Jurkat, Clone E6-1 (cell line): ENCODE results near the gene RNF144A.
"Not testable (repeated sequence)": the region's sequence is repeated elsewhere in the genome, so short reads cannot be mapped to it uniquely, and the experiment has no call there.

Source experiments
- DNase-seq: peaks from one replicate; pipeline ENCODE4 v3.0.0-alpha.2; 2011; ENCODE audit warnings: low read depth, low spot score
- H3K4me3 ChIP-seq: 2 replicates; pipeline ENCODE4 v1.5.1; 2011; ENCODE audit warnings: mild to moderate bottlenecking, low read length, control low read depth, moderate library complexity

Gene RNF144A

DNA sequence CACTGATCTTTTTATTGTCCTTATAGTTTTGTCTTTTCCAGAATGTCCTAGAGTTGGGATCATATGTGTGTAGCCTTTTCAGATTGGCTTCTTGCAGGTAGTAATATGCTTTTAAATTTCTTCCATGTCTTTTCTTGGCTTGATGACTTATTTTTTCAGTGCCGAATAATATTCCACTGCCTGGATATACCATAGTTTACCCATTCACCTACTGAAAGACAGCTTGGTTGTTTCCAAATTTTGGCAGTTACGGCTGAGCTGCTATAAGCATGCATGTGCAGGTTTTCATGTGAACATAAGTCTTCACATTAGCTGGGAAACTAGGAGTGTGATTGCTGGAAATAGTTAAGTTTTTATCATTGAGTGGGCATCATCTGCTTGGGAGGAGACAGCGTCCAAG lies 73.7 kb downstream of the RNF144A start:
- no peak for DNase-seq
- H3K4me3 ChIP-seq, result no peak overlapping the region

DNA sequence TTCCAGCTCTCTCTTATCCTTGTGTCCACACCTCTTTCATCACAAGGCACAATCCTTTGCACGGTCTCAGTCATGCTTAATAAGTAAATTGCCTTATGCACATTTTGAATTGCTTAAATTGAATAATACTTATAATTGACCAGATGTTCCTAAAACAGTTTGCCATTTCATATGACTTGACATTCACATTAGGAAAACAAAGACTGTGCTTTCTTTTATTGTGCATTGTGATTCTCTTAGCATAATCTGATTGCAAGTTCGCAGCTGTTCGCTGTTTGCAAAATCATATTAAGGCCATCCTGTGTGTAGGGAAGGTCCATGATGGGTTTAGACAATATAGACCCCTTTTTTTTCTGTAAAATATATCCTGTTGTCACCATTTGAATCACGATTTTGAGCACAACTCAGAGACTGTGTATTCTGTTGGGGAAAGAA lies 75.6 kb downstream of the RNF144A start:
- DNase-seq, result no peak
- H3K4me3 ChIP-seq, result no peak overlapping the region

DNA sequence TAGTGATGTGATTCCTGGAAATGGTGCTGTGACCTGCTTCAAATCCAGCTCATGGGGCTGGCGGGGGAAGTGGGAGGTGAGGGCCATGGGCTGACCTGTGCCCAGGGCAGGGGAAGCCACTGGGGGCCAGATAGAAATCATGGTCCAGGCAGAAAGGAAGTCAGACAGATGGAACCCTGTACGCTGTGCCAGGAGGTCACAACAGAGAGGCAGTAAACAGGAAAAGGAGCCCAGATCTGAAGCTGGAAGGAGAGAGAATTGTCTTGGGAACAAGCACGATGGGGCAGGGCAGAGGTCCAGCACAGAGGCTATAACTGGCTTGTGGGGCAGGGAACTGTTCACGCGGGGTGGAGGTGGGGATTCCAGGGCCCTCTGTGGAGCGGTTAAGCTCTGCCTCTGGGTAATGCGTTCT lies 76.0 kb downstream of the RNF144A start:
- no peak overlapping the region for H3K4me3 ChIP-seq
- no peak for DNase-seq

DNA sequence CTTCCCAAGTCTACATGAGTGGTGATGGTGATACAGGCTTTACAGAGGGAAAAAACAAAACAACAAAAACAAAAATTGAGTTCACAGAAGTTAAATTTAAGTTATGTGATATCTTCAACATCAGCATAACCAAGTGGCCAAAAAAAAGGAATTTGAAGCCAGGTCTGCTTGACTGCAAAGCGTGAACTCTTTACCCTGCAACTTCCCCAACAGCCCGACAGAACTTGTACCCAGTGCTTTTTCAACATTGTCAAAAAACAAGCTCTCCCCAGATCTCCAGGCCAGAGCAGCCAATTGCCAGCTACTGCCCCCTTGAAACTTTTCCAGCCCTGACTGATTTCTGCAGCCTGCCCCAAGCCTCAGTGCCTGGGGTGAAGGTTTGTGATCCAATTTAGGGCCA lies 76.7 kb downstream of the RNF144A start:
- no peak for DNase-seq
- H3K4me3 ChIP-seq, result no peak overlapping the region

DNA sequence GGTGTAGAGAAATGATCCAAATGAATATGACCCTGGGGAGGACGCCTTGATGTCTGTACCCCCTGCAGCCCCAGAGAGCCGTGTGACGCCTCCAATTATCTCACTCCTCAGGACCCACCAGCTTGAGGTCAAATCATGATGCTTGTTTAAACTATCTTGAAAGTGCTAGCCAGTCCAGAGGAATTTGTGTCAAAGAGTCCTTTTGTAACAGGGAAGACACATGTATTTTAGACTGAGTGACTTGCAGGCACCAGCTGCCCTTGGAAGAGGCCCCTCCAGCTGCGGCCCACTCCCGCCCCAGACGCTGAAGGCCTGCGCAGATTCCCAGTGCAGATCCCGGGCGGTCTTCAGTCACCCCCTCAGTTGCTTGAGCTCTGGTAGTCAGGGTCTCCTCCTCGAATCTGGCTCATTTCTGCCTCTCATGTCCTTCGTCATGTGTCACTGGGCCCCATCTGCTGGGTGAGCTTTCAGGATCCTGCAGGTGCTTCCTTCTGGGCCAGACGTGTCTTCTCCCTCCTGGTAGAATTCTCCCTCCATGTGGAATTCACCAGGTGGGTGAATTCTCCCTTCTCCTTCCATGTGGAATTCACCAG lies 77.4 kb downstream of the RNF144A start:
- DNase-seq, result no peak

DNA sequence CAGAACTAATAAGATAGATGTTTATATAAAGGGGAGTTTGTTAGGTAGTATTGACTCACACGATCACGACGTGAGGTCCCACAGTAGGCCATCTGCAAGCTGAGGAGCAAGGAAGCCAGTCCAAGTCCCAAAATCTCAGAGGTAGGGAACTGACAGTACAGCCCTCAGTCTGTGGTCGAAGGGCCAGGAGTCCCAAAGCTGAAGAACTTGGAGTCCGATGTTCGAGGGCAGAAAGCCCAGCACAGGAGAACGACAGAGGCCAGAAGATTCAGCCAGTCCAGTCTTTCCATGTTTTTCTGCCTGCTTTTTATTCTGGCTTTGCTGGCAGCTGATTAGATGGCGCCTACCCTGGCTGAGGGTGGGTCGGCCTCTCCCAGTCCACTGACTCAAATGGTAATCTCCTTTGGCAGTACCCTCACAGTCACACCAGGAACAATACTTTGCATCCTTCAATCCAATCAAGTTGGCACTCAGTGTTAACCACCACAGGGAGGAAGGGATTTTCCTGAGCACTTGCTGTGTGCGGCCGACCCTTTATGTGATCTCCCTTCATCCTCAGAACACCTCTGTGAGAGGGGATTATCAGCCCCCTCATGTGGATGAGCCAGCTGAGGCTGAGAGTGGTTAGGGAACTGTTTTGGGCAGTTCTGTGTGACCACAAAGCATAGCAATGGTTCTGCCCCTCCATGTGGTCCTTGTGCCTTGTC lies 78.3 kb downstream of the RNF144A start:
- no peak for DNase-seq
- H3K4me3 ChIP-seq, result no peak overlapping the region

More for the DNA sequence above, 77.4 kb downstream of the RNF144A start:
- no peak overlapping the region for H3K4me3 ChIP-seq

DNA sequence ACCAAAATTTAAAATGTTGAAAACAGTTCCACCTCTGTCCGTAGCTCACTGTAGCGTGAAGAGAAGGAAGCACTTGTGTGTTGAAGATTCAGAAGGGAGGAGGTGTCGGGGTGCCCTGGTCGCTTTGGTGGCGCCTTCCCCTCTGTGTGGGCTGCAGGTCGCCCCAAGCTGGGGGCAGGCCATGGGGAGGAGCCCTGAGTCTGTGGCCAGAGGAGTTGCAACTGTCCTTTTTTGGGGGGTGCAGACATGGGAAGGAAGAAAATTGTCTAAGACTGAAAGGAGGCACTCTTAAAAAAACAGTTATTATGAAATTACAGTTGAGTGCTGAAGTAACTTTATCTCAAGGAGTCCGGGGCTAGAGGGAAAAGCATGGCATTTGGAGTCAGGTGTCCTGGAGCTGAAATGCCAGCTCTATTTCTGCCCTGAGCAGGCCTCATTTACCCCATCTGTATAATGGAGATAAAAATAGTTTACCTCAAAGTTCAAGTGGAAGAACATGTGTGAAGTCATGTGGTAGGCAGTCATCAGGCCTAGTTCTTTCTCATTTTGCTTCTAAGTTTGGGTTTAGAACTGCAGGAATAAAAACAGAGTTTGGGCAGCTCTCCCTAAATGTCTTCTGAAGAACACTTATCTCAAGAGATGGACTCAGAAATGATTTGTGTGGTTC lies 82.1 kb downstream of the RNF144A start:
- H3K4me3 ChIP-seq, result no peak overlapping the region
- no peak for DNase-seq

DNA sequence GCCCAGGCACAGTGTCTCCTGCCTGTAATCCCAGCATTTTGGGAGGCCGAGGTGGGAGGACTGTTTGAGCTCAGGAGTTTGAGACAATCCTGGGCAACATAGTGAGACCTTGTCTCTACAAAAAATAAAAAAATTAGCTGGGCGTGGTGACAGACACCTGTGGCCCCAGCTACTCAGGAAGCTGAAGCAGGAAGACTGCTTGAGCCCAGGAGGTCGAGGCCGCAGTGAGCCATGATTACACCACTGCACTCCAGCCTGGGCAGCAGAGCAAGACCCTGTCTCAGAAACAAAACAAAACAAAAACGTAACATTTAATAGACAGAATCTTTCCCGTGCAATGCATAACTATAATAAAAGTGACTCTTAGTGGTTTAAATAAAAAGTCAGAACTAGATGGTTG lies 84.2 kb downstream of the RNF144A start:
- H3K4me3 ChIP-seq, DNase-seq: not testable (repeated sequence)

DNA sequence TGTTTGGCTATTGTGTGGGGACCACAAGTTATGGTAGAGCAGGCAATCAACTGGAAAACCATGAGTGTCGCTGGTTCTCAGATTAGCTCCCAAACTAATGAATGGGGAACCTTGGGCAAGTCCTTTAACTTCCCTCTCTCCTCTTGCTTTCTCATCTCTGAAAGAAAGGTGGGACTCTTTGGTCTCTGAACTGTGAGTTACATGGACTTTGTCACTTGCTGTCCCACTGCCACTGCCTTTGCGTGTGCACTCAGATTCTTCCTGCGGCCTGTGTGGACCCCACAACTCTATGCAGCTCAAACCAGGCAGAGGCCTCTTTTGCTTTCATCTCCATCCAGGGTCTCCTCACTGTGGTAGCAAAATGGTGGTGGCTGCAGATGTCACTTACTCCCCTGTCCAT lies 86.7 kb downstream of the RNF144A start:
- no peak for DNase-seq
- H3K4me3 ChIP-seq, result no peak overlapping the region

DNA sequence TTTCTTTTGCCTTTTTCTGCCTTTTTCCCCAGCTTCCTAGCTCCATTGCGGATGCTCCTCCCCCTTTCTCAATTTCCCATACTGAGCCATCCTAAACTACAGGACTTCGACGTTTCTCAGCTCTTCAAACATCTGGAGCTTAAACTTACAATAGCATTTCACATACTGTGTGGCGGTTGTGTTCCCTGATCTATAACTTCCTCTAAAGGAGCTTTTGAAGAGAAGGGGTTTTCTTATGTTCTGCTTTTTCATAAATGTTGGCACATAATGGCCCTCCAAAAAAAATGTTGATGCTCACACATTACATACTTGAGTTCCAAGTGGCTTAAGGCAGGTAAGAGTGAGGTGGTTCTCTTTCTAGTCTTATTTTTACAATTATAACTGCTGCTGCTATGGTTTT lies 87.4 kb downstream of the RNF144A start:
- H3K4me3 ChIP-seq, result no peak overlapping the region
- no peak for DNase-seq

DNA sequence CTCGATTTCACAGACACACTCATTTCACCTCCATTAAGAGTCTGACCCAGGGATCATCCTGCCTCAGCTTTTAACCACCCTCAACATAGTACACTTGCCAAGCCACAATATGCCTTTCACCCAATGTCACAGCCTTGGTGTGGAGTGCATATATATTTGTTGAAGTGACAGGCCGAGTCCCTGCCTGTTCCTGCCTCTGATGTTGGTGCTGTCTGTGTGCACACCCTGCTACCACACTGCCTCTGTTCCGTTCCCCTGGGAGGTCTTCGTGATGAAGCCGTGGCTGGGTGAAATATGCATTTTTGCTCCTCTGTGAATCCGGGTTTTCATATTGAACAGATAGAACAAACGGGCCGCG lies 90.3 kb downstream of the RNF144A start:
- DNase-seq, result no peak

DNA sequence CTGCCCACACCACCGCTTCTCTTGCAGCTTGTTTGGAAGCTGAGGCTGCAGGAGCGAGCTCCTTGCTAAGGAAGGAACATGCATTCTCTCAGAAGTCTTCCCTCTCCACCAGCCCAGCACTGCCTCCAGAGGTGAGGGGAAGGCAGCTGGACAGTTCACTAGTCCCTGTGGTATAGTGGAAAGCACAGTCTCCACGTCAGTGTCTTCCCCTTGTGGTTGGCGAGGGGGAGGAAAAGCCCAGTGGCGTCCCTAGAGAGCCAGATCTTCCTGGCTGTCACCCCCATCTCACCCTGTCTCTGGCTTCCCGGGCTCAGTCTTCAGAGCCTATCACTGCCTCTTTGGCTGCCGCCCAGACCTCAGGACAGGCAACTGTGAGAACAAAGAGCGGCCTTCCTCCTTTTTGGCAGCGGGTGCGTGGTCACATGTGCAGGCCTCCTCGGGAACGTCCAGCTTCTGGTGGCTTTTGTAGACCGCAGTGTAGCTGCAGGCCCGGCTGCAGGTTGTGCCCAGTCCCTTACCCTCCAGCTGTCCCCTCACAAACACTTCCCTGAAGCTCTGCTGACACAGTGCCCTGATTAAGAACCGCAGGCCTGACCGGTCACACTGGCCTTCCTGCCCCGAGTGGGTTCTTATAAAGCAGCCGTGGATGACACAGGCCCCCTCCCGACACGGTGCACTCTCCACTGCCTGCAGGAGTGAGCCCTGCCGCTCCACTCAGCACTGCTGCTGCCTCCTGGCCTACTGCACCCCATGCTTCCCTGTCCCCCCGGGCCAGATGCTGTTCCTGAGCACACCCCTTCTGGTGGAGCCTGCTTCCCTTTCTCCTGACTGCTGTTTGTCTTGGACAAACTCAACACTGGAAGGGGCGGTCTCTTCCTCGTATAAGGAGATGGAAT lies 90.9 kb downstream of the RNF144A start:
- no peak for DNase-seq
- H3K4me3 ChIP-seq, result no peak overlapping the region

More for the DNA sequence above, 90.3 kb downstream of the RNF144A start:
- H3K4me3 ChIP-seq, result no peak overlapping the region

DNA sequence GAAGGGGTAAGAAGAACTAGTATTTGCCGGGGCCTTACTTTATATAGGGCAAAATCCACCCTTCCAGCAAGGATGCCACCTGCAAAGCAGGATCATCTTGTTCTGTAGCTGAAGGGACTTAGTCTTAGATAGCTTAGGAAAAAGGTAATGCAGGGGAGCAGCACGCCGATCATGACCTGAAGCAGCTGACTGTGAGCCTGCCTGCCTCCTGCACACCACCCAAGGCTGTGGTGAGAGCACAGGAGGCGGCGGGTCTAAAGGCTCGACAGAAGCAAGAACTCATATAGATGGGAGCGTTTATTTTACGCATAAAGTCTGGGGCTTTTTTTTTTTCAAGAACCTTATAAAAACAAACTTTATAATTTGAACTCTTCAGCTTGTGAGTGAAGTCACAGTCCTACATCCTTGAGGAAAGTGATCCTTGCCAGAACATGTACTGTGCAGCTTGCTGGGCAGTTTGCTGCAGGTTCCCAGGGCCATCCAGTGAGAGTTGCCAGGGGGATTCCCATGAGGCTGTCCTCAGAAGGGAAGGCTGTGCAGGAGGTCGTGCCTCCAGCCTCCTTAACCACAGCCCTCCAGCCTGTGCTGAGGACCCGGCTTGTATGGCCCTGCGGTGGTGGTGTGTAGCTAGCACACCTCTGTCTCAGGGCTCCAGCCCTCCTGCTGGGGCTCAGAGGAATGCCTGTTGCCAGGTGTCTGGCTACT lies 92.1 kb downstream of the RNF144A start:
- H3K4me3 ChIP-seq, result no peak overlapping the region
- no peak for DNase-seq

DNA sequence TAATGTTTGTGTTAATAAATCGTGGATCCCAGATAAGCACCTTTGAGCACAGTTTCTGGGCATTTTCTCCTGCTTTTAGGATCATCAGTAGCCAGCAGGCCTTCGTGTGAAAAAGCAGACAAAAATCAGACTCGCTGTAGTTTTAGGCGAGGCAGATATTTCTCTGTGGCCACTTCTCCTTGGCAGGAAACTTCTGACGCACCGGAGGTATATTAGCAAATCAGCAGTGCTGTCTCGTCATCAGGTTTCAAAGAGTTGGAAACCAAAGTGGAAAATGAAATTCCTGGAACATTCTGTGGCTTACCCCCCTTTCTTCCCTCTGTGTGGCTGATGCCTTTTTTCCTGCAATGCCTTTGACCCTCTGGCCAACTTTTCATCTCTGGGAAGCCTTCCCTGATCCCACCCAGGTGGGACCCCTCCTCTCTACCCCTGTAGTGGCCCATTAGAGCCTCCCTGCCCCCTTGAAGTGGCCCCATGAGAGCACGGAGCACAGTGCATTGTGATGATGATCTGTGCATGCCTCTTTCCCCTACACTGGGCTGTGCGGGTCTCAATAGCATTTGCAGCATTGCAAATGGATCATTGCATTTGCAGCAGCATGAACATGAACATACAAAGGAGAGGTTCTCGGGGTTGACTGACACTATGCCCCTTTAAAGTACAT lies 93.3 kb downstream of the RNF144A start:
- no peak for DNase-seq
- H3K4me3 ChIP-seq, result no peak overlapping the region

DNA sequence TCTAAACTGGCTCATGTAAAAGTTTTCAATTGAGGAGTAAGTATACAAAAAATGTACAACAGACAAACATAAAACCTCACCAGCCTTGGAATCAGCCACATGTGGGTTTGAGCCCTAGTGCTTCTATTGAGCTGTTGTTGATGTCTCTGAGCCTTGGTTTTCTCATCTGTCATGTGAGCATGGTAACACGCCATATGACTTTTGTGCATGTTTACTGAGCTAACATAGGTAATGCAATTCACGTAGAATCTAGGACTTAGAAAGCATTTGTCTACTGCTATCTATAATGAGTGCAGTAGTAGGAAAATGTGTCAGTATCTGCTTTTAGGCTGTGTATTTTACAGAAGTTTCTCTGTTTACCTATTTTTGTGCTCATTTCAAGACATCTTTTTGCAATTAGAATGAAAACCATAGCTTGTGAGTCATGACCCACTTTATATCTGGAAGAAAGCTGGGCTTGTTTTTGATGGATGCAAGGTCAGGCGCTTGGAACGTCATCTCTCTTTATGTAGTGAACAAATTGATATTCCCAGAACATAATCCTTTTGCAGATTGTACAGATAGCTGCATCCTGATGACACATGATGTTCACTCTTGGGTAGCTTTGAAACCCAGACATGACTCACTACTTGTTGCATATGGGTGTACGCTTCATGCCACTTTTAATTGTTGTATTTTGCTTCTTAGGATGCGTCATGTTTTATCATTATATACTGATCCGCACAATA lies 94.3 kb downstream of the RNF144A start:
- no peak for DNase-seq
- no peak overlapping the region for H3K4me3 ChIP-seq

DNA sequence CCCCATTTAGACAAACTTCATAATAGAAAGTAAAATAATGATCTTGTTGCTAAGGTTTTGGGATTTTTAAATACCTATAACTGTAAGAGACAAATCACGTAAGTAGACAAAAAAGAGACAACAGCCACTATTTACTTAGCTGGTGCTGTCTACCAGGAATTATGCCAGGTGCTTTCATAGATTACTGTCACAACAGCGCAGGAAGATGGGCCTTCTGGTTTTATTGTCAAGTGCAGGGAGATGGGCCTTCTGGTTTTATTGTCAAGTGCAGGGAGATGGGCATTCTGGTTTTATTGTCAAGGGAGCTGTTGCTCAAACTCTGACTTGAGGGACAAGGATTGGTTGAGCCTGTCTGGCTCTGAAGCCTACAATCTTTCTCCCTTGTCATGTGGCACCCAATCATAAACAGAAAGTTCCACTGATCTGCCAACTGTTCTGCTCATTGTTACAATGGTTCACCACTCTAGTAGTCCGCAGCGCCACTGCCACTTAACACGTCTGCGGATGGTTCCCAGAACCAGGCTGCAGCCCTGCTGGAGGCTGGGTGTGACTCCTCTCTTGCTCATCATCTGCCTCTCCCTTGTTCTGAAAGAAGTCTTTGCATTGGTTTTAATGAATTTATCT lies 95.0 kb downstream of the RNF144A start:
- DNase-seq, result no peak

DNA sequence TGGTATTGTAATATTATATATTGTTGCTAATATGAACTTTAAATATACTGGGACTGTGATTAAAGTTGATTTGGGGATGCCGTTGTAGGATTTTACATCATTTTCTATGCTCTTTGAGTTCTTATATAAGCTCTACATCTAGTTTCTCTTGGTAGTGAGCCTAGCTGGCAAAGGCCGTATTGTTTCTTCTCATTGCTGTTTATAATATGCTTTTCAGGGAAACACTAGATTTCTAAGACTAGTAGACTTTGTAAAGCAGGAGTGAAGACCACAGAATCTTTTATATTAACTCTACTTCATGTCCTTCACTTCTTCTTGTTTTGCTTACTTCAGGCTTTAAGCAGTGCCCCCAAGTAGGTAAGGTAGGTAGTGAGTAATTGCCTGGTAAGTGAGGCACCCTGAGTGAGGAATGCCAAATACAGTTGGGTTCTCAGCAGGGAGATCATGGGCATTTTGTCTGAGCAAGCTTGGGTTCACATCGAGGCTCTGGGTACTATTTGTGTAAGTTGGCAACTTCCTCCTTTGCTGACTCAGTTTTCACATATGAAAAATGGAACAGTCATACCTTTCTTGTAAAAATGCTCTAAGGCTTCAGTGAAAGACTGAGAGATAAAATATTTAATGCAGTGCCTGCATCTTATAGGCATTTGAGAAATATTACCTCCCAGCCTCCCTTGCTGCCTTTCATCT lies 96.4 kb downstream of the RNF144A start:
- no peak overlapping the region for H3K4me3 ChIP-seq
- DNase-seq, result no peak

More for the DNA sequence above, 95.0 kb downstream of the RNF144A start:
- no peak overlapping the region for H3K4me3 ChIP-seq
